ENCODE data around the gene AKR1D1. TPM values are rescaled to one million over a fixed set of nuclear protein-coding genes. Genes with fewer than 3 reads are reported as not detected.

AKR1D1 gene
- total and polyA plus RNA-seq, 2 of the 13 experiments (the other 11 are each of a cell fraction or from before 2014, with no cell fraction given): 6.9 to 37.0 TPM

- TF ChIP-seq PAXIP1 (CRISPR knock-in tag; conservative IDR thresholded peaks at IDR 0.05): peak; percentile 79
- TF ChIP-seq NPAS2 (CRISPR knock-in tag; IDR thresholded peaks at IDR 0.05; ENCODE audit: borderline replicate concordance): no peak
- TF ChIP-seq ZKSCAN8 (CRISPR knock-in tag; IDR thresholded peaks at IDR 0.05; ENCODE audit: borderline replicate concordance): no peak
- no peak for TF ChIP-seq KDM3A (CRISPR knock-in tag; IDR thresholded peaks at IDR 0.05; ENCODE audit: low read depth)
- no peak for TF ChIP-seq ZBTB42 (CRISPR knock-in tag; IDR thresholded peaks at IDR 0.05)
- no peak for TF ChIP-seq MED8 (CRISPR knock-in tag; IDR thresholded peaks at IDR 0.05; ENCODE audit: insufficient replicate concordance)
- no peak for TF ChIP-seq HMGA1 (CRISPR knock-in tag; conservative IDR thresholded peaks at IDR 0.05)
- TF ChIP-seq ZBTB10 (CRISPR knock-in tag; IDR thresholded peaks at IDR 0.05; ENCODE audit: borderline replicate concordance): peak; percentile 83; the same call in 1 of the 2 replicates
- TF ChIP-seq HIC2 (CRISPR knock-in tag; IDR thresholded peaks at IDR 0.05; ENCODE audit: low read depth): no peak
- TF ChIP-seq SP140L (CRISPR knock-in tag; IDR thresholded peaks at IDR 0.05; ENCODE audit: borderline replicate concordance): no peak
- TF ChIP-seq KLF15 (CRISPR knock-in tag; IDR thresholded peaks at IDR 0.05; ENCODE audit: borderline replicate concordance): no peak
- TF ChIP-seq ZNF281 (CRISPR knock-in tag; IDR thresholded peaks at IDR 0.05; ENCODE audit: borderline replicate concordance): no peak
- TF ChIP-seq ATM (IDR thresholded peaks at IDR 0.05; ENCODE audit: borderline replicate concordance): no peak
- no peak for TF ChIP-seq ZNF18 (CRISPR knock-in tag; IDR thresholded peaks at IDR 0.05; ENCODE audit: insufficient replicate concordance)
- TF ChIP-seq ARID2 (CRISPR knock-in tag; IDR thresholded peaks at IDR 0.05; ENCODE audit: borderline replicate concordance): no peak
Measured at GRCh38 chr7:138120140-138120827, 44.0 kb downstream of the AKR1D1 start (continued).

Data from HepG2 (cell line).